HEK293 (cell line): Measurements from ENCODE around the gene MYBPH.

Source experiments
- GLI2 ChIP-seq: fragments of 450-650 bp; formaldehyde crosslinking; IDR thresholded peaks from 2 replicates; pipeline ENCODE4; 2017; ENCODE audit warnings: missing biosample characterization, missing genetic modification characterization, low read depth, borderline replicate concordance
- PRDM1 ChIP-seq: fragments of 450-650 bp; formaldehyde crosslinking; IDR thresholded peaks from 2 replicates; pipeline ENCODE4; 2016; ENCODE audit warnings: missing biosample characterization, missing genetic modification characterization
- YY1 ChIP-seq: fragments of 450-650 bp; formaldehyde crosslinking; IDR thresholded peaks from 2 replicates; pipeline ENCODE4 v1.5.1; 2018; ENCODE audit warnings: missing biosample characterization, missing genetic modification characterization
- ZBTB48 ChIP-seq: fragments of 450-650 bp; formaldehyde crosslinking; IDR thresholded peaks from 2 replicates; pipeline ENCODE4 v1.5.1; 2016; ENCODE audit warnings: missing biosample characterization, missing genetic modification characterization
- ZNF121 ChIP-seq: fragments of 450-650 bp; formaldehyde crosslinking; IDR thresholded peaks from 2 replicates; pipeline ENCODE4 v1.5.1; 2016; ENCODE audit warnings: missing biosample characterization, missing genetic modification characterization
- ZNF433 ChIP-seq: fragments of 450-650 bp; formaldehyde crosslinking; IDR thresholded peaks from 2 replicates; pipeline ENCODE4 v1.5.1; 2016; ENCODE audit warnings: missing biosample characterization, missing genetic modification characterization, low read depth
- ZNF768 ChIP-seq: fragments of 450-650 bp; formaldehyde crosslinking; IDR thresholded peaks from 2 replicates; pipeline ENCODE4 v1.5.1; 2018; ENCODE audit warnings: missing biosample characterization, mild to moderate bottlenecking, missing genetic modification characterization
- TF ChIP-seq, protein P1 (sequence below): fragments of 450-650 bp; formaldehyde crosslinking; IDR thresholded peaks from 2 replicates; pipeline ENCODE4 v1.5.1; 2016; ENCODE audit warnings: missing biosample characterization, missing genetic modification characterization
- TF ChIP-seq, protein P2 (sequence below): IDR thresholded peaks from 2 replicates; pipeline ENCODE4 v1.6.1; 2011; ENCODE audit warnings: mild to moderate bottlenecking, low read depth, low read length, borderline replicate concordance

DNA sequence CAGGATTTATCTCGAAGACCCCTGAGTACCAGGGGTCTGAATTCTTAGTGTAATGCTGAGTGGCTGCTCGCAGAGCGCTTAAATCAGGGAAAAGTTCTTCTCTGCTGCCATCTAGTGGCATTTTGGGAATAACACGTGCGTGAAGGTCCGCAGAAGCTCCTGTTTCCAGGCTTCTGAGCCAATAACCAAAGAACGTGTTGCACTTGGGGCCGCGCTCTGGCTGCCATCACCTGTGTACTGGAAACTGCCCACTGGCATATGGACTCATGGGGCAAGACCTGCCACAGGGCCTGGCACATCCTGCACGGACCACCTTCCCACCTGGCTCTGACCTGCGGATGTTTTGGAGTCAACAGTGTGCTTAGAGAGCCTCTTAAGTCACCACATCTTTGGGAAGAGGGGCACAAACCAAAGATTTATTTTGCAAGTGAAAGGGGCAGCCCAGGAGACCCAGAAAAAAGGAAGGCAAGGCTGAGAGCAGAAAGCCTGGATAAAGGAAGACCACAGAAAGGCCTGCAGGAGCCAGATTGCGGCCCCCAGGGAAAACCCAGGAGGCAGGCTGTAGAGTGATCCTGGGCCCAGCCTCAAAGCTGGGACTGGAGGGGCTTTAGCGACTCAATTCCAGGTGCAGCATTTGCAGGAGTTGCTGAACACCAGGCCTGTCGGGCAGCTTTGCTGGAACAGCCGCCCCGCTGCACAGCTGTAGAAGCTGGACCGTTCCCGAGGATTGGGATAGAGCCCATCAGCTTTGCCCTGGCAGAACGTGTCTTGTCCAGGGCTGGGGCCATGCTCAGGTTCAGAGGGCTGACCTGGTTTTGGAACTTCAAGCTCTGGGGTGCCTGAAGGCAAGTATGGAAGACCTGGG lies 40.9 kb upstream of the MYBPH start:
- TF ChIP-seq GLI2 (tag by site-specific recombination) = no peak
- TF ChIP-seq ZNF768 = no peak
- TF ChIP-seq, protein P1, sequence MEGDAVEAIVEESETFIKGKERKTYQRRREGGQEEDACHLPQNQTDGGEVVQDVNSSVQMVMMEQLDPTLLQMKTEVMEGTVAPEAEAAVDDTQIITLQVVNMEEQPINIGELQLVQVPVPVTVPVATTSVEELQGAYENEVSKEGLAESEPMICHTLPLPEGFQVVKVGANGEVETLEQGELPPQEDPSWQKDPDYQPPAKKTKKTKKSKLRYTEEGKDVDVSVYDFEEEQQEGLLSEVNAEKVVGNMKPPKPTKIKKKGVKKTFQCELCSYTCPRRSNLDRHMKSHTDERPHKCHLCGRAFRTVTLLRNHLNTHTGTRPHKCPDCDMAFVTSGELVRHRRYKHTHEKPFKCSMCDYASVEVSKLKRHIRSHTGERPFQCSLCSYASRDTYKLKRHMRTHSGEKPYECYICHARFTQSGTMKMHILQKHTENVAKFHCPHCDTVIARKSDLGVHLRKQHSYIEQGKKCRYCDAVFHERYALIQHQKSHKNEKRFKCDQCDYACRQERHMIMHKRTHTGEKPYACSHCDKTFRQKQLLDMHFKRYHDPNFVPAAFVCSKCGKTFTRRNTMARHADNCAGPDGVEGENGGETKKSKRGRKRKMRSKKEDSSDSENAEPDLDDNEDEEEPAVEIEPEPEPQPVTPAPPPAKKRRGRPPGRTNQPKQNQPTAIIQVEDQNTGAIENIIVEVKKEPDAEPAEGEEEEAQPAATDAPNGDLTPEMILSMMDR = peak; percentile 65
- no peak for TF ChIP-seq ZBTB48 (tag by site-specific recombination)
- no peak for TF ChIP-seq PRDM1
- TF ChIP-seq, protein P2, sequence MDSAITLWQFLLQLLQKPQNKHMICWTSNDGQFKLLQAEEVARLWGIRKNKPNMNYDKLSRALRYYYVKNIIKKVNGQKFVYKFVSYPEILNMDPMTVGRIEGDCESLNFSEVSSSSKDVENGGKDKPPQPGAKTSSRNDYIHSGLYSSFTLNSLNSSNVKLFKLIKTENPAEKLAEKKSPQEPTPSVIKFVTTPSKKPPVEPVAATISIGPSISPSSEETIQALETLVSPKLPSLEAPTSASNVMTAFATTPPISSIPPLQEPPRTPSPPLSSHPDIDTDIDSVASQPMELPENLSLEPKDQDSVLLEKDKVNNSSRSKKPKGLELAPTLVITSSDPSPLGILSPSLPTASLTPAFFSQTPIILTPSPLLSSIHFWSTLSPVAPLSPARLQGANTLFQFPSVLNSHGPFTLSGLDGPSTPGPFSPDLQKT = no peak
- TF ChIP-seq YY1 (tag by site-specific recombination) = no peak
- no peak for TF ChIP-seq ZNF121 (tag by site-specific recombination)
- TF ChIP-seq ZNF433 (tag by site-specific recombination) = no peak
